Neutrophil (primary cell): ENCODE measurements around the gene TMEM30B.

Experiments used
- H3K27ac ChIP-seq: fragments of 200-600 bp; sonication (generic); 2 replicates; pipeline ENCODE4 v1.5.1; 2016; ENCODE audit warnings: mild to moderate bottlenecking, moderate library complexity
- H3K27me3 ChIP-seq: fragments of 200-600 bp; sonication (generic); 2 replicates; pipeline ENCODE4 v1.6.0; 2016; ENCODE audit warnings: mild to moderate bottlenecking
- H3K36me3 ChIP-seq: fragments of 200-600 bp; sonication (generic); 2 replicates; pipeline ENCODE4 v1.5.1; 2017
- H3K4me1 ChIP-seq, 2 experiments: fragments of 200-600 bp in 1 of 2; sonication (generic) in 1 of 2; 1 replicate in 1 of 2; 2 replicates in 1 of 2; pipeline versions ENCODE4 v1.5.1 to v1.6.1; 2013 to 2016; ENCODE audit warnings: low read depth in 1 of 2, low read length in 1 of 2, mild to moderate bottlenecking in 1 of 2, moderate library complexity in 1 of 2; ENCODE audit not compliant: control insufficient read depth in 1 of 2, insufficient read depth in 1 of 2
- H3K4me3 ChIP-seq, 2 experiments: fragments of 200-600 bp in 1 of 2; sonication (generic) in 1 of 2; 1 replicate in 1 of 2; 2 replicates in 1 of 2; pipeline ENCODE4 v1.5.1; 2013 to 2016; ENCODE audit warnings: low read depth in 1 of 2, low read length in 1 of 2, mild to moderate bottlenecking in 1 of 2, moderate library complexity in 1 of 2
- H3K9me3 ChIP-seq: fragments of 200-600 bp; sonication (generic); 2 replicates; pipeline ENCODE4 v1.5.1; 2016
- CTCF ChIP-seq: fragments of 200-600 bp; sonication (generic); IDR thresholded peaks from 2 replicates; pipeline ENCODE4 v1.5.1; 2016; ENCODE audit warnings: antibody characterized with exemption

TMEM30B gene

GRCh38 chr14:61231810-61232209 is 49.3 kb downstream of the TMEM30B start:
- Histone ChIP-seq H3K9me3 (no peaks in the 10 kb centered on the region), H3K36me3 (no peaks in the 10 kb centered on the region), H3K27ac (no peak overlapping the region), H3K27me3 (peaks cover 39% of the 10 kb centered on the region), H3K4me3 (no peak overlapping the region), H3K4me1 (no peaks in the 10 kb centered on the region)
- TF ChIP-seq CTCF: no peak

GRCh38 chr14:61229981-61230380 is 51.2 kb downstream of the TMEM30B start:
- no peaks in the 10 kb centered on the region for H3K9me3 ChIP-seq

GRCh38 chr14:61229475-61229888 is 51.7 kb downstream of the TMEM30B start:
- TF ChIP-seq CTCF: no peak
- H3K27me3 ChIP-seq: peaks cover 52% of the 10 kb centered on the region
- H3K4me1 ChIP-seq: no peaks in the 10 kb centered on the region
- H3K36me3 ChIP-seq: no peaks in the 10 kb centered on the region
- H3K4me3 ChIP-seq: no peak overlapping the region
- no peak overlapping the region for H3K27ac ChIP-seq
- H3K9me3 ChIP-seq: no peaks in the 10 kb centered on the region

More at GRCh38 chr14:61229981-61230380, 51.2 kb downstream of the TMEM30B start:
- H3K4me3 ChIP-seq: no peak overlapping the region
- H3K36me3 ChIP-seq: no peaks in the 10 kb centered on the region
- H3K4me1 ChIP-seq: no peaks in the 10 kb centered on the region
- peaks cover 51% of the 10 kb centered on the region for H3K27me3 ChIP-seq
- no peak for TF ChIP-seq CTCF
- H3K27ac ChIP-seq: no peak overlapping the region

GRCh38 chr14:61227884-61228591 is 53.1 kb downstream of the TMEM30B start:
- no peaks in the 10 kb centered on the region for H3K36me3 ChIP-seq
- no peak for TF ChIP-seq CTCF
- H3K27me3 ChIP-seq: peaks cover 63% of the 10 kb centered on the region
- H3K27ac ChIP-seq: no peak overlapping the region
- H3K4me3 ChIP-seq: no peak overlapping the region
- no peaks in the 10 kb centered on the region for H3K4me1 ChIP-seq
- H3K9me3 ChIP-seq: no peaks in the 10 kb centered on the region
